Measurements from ENCODE around the gene PGAM2.

DNA sequence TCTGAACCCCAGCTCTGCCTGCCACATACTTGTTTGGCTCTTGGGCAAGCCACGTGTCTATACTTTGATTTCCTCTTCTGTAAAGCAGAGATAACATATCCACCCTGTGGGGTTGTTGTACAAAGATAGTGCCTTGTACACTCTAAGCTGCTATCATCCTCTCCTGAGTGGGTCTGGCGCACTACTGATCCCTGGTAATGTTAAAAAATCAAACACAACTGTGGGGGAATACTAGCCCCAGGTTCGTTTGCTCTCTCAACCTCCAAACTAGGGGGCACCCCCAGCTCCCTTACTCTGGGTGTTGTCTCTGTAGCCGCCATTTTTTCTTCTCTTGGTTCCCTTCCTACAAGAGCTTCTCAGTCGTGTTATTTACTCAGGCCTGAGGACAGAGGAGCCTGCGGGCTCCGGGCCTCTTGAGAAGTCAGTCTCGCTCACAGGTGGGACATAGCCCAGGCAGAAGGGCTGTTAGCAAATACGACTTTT lies 15.9 kb upstream of the PGAM2 start:
- TF ChIP-seq, protein P1, sequence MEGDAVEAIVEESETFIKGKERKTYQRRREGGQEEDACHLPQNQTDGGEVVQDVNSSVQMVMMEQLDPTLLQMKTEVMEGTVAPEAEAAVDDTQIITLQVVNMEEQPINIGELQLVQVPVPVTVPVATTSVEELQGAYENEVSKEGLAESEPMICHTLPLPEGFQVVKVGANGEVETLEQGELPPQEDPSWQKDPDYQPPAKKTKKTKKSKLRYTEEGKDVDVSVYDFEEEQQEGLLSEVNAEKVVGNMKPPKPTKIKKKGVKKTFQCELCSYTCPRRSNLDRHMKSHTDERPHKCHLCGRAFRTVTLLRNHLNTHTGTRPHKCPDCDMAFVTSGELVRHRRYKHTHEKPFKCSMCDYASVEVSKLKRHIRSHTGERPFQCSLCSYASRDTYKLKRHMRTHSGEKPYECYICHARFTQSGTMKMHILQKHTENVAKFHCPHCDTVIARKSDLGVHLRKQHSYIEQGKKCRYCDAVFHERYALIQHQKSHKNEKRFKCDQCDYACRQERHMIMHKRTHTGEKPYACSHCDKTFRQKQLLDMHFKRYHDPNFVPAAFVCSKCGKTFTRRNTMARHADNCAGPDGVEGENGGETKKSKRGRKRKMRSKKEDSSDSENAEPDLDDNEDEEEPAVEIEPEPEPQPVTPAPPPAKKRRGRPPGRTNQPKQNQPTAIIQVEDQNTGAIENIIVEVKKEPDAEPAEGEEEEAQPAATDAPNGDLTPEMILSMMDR (IDR thresholded peaks at IDR 0.05): no peak
- no peak for TF ChIP-seq POLR2A (IDR thresholded peaks at IDR 0.05)
